Stimulated activated CD4-positive, alpha-beta T cell treated with anti-CD3 and anti-CD28 coated beads, TNF-alpha, amount 100 ng/mL, for 1 hour (primary cell): ENCODE measurements around the gene HSD11B1.

ENCODE experiments used
- DNase-seq, 3 donors: peaks; one replicate each; pipeline ENCODE4 v3.0.0-alpha.2; 2020; ENCODE audit warnings: low read depth in 3 of 3, low spot score in 1 of 3

The HSD11B1 gene

DNA sequence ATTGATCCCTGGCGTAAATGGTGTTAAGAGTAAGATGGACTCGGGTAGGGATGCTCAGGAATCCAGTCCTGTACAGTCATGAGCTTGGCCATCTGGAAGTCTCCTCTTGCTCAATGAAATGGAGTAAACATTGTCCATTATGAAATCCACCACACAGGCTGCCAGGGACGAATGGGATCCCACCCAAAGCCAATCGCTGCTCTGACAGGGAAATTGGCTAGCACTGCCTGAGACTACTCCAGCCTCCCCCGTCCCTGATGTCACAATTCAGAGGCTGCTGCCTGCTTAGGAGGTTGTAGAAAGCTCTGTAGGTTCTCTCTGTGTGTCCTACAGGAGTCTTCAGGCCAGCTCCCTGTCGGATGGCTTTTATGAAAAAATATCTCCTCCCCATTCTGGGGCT is at the start of gene HSD11B1:
Gene HSD11B1, plus strand, starts transcription at position 263 of the 400 bp plus-strand sequence. Its CDS starts 97 bp downstream, at position 360.
- no peak for DNase-seq

DNA sequence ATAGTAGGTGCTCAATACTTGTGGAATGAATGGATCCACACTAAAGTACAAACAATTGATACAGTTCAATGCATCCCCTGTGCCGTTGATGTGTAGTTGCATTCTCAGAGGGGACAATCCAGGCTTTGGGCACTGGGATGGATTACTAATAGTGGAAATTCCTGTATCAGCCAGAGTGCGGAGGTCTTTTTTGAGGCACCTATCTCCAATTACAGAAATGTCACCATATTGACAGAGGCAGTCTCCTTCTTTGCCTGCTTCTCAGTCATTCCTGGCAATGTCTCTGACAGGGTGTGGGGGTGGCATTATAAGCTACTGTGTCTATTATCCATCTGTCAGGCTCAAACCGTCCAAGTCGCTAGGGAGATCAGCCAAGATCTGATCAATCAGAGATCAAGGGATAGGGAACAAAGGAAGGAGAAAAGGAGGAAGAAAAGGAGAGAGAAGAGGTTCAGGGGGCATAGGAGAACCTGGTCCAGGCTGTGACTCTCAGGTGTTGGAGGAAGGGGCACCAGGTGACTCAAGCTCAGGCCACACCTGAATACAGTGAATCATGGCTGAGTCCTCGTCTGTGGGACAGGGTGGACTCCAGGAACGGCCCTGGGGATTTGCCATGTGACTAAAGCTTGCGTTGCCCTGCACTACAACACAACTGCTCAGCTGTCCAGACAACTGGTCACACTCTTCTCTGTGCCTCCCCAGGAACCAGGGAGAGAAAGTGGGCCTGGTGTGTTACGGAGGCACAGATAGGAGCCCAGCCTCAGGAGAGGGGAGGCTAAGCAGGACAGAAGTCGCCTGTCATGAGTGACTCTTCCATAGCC is 49.0 kb upstream of the HSD11B1 start:
- no peak for DNase-seq

DNA sequence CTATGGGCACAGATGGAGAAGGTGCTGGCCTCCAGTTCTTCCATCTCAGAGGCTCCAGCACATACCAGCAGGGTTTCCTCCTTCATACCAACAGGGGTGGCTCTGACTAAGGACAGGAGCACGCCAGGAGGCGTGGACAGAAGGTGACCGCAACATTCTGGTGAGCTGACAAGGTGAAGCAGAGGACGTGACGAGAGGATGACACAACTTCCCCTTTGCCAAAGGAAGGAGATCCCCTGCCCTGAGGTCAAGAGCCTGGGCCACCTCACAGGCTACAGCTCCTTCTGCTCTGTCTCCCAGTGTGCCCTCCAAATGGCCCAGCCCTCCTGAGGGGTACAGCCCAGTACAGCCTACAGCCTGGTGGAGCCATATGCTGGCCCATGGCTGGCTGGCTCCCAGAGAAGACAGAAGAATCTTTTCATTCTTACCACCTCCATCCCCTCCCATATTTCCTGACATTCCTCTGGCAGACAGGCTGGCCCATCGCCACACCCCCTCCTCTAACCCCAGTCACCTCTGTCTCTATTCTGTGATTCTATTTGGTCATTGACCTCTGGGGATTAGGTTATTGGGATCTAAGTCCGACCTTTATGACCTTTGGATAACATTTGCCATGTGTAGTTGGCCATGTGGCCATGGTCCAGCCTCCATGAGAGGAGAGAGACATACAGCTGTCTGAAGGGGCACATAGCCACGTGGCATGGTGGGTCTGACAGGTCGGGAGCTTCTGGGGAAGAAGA is 47.3 kb upstream of the HSD11B1 start:
- DNase-seq, result no peak

DNA sequence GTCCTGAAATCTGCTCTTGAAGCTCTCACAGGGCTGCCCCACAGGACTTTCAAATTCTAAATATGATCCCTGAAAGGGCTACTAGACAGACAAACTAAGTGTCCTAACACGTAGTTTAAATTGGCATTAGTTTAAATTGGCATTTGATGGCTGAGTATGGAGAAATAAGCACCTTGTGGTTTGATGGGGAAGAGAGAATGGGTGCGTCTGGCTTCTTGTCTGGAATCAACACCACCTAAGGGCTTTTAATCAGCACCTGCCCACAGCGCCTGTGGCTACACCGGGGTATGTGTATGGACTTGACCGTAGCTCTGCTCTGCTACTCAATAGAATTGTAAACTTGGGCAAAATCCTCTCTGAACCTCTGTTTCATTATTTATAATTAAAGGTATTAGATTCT is 46.7 kb upstream of the HSD11B1 start:
- DNase-seq, result no peak

DNA sequence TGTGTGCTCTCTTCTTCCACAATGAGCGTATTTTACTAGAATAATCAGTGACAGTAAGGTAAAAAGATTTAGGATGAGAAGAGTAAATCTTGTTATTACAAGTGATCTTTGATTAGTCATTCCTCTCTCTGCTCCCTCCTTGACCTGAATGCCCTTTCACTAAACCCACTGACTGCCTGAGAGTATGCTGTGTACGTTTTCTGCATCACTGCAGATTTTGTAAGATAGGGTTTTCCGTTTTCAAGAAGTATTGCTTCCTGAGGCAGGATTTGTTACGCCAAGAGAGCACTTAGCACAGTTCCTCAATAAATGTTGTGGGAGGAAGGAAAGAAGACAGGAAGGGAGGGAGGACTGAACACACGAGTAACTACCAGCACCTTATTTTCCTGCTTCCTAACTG is 44.7 kb upstream of the HSD11B1 start:
- no peak for DNase-seq

DNA sequence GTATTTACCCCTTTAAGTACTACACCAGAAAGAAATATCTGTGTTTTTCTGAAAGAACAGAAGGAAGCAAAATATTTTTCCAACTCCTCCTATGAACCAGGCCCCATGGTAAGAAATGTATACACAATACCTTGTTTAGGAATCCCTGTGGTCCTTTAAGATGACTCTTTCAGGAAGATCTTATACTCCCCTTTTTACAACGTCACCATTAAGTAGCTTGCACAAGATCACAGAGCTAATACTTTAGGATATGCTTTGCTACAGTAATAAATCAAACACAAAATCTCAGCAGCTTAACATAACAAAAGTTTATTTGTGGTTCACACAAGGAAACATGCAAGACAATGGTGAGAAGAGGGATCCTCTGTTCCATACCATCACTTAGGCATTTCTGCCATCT is 43.6 kb upstream of the HSD11B1 start:
- DNase-seq, result no peak

DNA sequence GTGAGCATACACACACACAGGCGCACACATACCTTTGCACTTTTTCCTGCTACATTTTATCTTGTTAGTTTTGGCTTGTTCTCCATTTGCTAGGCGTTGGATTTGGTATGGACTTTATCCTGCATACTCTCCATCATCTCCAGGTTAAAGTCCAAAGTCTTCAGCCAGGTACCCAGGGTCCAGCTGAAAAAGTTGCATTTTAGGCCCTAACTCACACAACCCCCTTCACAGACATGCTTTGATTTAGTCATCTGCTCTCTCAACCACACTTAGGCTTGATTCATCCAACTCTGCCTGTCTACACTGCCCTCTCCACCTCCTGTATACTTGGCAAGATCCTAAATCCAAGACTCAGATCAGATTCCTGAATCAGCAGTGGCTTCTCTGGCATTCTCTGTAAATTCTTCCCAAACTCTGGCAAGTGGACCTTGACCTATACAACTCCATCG is 41.7 kb upstream of the HSD11B1 start:
- no peak for DNase-seq

DNA sequence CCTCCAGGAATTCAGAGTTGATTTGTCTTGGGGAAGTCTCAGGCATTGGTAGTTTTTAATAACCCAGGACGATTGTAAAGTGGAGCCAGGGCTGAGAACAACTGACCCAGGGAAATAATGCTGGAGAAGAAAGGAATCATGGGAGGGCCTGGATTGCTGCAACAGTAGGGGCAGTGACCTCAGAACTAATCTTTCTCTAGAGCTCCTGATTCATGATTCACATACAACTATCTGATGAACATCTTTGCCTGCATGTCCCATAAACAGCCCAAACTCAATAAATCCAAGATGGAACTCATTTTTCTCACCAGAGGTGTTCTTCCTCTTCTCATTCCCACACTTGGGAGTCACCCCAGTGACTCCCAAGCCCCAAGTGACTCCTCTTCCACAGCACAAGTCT is 37.5 kb upstream of the HSD11B1 start:
- DNase-seq, result no peak

DNA sequence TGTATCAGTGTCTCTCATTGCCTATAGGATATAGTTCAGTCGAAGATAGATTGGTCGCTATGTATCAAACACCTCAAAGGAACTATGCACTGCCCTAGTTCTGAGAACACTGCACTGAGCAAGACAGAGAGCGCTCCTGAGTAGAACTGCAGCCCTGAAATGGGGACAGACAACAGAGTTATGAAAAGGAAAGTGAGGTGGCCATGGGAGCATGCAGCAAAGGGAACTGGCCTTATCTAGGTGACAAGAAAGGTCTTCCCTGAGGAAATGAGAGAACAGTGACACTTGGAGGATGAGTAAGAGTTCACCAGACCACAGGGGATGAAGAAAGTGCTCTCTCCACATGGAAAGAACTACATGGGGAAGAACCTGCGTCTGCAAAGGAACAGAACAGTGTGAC is 36.9 kb upstream of the HSD11B1 start:
- DNase-seq, result no peak

DNA sequence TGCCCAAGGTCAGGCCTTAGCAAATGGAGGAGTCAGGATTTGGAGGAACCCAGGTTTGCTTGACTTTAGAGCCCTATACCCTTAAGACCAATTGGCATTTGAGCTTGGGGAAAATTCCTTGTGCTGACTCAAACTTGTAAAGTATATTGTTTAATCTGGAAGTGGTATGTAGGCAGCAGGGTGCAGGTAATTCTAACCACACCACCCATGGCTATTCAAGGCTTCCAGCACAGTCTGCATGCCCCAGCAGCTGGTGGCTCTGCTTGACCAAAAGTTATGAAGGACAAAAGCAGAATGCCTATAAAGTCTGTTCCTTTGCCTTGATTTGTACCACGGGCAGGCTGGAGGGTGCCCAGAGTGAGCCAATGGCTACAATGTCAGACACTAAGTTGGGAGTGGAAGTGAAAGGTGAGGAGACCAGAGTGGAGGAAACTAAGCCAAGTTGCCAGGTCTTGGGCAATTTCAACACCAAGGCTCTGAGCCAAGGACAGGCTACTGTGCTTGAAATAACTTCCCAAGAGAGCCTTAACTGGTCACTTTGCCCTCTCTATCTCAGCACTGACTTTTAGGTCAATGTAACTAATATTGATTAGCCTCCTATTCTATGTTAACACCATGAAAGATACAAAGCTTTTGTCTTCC is 34.1 kb upstream of the HSD11B1 start:
- DNase-seq, result no peak

DNA sequence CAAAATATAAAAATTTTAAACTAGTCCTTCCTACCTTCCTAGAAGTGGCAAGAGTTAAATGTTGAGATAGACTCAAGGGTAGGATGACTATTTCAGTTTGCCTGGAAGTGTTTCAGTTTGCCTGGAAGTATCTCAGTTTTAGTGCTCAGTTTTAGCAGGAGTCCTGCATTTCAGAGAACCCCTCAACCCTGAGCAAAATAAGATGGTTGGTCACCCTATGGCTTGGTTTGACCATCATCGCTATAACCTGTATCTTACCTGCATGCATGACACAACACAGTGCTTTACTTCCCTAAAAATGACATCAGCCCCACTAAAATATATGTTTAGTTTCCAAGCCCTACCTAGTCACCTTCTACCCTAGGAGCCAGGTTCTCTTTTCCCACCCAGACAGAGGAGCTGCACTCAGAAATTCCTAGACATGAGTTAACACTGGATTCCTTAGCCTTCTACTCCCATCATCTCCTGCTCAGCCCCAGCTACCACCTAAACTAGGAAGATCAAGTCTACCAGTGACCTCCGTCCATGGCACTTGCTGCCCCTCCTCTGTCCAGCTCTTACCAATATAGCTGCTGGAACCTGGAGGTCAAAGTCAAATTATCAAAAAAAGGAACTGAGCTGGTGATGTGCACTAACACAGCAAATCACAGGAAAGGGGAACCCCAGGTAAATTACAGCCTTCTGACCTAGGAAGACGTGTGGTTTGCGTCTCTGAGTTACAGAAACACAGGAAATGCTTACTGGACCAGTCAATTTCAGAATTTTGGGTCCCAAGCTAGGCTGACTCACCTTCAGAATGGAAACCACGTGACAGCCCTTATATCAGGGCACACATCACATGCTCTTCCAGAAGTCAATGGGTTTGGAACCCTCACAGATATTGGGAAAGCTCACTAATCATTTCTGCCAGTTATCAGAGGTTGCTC is 31.7 kb upstream of the HSD11B1 start:
- no peak for DNase-seq

DNA sequence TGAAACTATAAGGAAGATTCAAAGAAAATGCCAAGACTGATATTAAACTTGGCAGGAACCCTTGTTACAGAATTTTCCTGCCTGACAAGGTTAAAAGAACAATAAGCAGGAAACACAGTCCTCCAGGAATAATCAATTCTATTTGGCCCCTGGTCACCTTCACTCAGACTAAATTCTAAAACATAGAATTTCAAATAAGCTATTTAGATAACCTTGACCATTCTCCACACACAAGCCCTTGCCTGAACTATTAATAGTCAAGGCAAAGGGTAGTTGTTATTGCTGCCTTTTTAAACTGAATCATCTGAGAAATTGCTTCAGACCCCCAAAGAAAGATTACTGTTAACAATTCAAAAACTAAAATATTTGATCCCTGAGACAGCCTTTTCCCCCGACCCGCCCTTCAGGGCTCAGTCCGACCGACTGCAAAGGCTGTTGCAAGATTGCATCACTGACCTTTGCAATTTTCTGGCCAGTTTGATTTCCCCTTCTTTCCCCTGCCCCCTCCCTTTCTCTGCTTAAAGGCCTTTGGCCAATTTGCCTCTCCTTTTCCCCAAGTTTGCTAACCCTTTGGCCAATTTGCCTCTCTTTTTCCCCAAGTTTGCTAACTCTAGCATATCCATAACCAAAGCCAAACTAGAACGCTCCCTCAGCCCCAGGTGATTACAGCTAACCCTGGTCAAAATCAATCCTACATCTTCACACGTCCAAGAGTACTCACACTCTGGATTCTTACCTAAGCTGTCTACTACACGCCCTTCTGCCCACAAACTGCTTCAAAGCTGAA is 30.8 kb upstream of the HSD11B1 start:
- no peak for DNase-seq

DNA sequence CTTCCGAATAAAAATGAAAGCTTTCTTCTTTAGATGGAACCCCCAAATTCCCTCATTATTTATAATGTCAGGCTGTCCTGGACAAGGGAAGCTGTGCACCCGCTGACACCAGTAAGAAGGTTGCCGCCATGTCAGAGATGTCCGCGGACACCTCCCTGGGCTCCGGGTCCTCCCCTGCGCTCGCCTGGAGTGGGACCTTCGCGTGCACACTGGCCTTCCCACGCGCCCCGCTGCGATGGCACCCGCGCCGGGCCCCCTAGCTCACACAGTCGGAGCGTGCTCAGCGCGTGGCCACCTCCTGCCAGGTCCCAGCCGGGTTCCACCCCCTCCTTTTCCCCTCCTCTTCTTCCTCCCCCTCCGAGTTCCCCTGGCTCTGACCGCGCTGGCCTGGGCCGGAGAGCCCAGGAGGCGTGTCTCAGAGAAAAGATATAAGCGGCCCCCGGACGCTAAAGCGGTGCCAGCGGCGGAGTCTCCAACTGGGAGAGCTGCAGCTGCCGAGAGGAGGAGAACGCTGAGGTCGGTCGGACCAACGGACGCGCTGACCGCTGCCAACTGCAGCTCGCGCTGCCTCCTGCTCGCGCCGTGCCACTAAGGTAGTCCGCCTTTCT is 29.6 kb upstream of the HSD11B1 start, which contains the start of gene G0S2:
Gene G0S2, plus strand, starts transcription at position 456 of the 608 bp plus-strand sequence. CDS start 273 bp downstream, outside the sequence.
- DNase-seq, result peak in 1 of 3 donors; percentile 6

DNA sequence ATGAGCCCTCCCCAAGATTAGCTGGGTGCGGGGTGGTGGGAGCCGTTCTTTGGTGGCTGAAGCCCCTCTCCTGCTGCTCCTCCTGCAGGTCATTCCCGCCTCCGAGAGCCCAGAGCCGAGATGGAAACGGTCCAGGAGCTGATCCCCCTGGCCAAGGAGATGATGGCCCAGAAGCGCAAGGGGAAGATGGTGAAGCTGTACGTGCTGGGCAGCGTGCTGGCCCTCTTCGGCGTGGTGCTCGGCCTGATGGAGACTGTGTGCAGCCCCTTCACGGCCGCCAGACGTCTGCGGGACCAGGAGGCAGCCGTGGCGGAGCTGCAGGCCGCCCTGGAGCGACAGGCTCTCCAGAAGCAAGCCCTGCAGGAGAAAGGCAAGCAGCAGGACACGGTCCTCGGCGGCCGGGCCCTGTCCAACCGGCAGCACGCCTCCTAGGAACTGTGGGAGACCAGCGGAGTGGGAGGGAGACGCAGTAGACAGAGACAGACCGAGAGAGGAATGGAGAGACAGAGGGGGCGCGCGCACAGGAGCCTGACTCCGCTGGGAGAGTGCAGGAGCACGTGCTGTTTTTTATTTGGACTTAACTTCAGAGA is 29.0 kb upstream of the HSD11B1 start:
- DNase-seq, result no peak

DNA sequence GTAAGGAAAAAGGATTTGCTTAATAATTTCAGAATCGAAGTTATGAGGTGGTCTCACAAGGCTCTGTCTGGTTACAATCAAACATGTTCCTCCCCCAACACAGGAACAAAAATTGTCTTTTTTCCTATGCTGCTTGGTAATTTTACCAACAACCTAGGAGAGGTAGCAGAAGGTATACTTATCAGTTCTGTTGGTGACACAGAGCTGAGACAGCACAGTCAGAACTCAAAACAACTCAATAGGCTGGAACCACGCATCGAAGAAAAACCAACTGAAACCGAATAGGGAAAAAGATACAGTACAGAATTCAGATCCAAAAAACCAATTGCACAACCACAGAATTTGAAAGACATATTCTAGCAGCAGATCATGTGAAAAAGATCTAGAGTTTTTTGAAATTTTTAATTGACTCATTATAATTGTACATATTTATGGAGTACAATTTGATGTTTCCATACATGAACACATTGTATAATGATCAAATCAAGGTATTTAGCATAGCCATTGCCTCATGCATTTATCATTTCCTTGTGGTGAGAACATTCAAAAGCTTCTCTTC is 25.6 kb upstream of the HSD11B1 start:
- DNase-seq, result no peak

DNA sequence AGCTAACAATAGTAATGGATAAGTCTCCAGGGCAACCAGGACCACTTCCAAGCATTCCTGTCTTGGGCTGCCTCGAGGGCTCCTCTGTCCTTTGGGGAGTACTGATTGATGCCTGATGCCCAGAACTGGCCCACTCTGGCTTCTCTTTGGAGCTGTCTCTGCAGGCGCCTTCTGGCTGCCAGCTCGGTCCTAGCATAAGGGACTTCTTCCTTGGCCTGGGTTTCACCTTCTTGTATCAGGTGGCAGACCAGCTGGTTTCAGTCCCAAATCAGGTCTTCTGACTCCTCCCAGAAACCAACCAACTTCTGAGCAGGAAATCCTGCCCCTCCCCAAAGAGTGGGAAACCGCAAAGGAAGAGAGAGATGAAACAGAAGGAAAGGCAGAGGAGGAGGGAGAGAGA is 18.8 kb upstream of the HSD11B1 start:
- DNase-seq, result no peak

DNA sequence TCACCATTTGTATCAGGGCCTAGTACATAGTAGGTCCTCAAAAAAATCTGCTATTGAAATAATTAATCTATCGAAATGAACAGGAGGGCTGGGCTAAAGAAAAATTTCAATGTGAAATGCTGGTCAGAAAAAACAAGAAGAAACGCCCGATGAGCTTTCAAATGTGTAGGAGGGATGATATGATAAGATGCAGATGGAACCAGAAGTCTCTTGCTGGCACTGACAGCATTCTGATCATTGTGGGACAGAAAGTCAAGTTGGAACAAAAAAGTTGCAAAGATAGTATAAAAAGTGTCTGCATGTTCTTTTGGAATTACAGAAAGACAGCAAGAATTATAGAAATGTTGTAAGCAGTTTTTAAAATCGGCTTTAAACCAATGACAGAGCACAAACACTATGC is 18.3 kb upstream of the HSD11B1 start:
- no peak for DNase-seq

DNA sequence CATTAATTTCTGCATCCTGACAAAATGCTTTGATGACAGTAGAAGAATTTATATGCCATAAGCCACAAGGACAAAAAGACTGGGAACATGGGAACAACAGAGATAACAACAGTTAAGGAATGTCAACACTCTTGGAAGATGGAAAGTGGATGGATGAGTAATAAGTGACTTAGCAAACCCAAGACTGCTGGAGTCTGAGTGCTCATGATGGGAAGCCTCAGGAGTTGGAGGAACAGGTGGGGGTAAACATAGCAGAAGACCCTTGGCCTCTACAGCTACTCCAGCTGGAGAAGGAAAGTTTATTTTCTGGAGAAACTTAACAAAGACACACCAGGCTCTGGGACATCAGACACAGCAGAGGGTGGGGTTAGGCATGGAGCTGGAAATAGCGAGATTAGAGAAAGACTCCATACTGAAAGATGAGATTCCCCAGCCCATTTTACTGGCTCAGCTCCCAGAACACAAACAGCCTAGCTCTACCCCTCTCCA is 15.9 kb upstream of the HSD11B1 start:
- DNase-seq, result no peak

DNA sequence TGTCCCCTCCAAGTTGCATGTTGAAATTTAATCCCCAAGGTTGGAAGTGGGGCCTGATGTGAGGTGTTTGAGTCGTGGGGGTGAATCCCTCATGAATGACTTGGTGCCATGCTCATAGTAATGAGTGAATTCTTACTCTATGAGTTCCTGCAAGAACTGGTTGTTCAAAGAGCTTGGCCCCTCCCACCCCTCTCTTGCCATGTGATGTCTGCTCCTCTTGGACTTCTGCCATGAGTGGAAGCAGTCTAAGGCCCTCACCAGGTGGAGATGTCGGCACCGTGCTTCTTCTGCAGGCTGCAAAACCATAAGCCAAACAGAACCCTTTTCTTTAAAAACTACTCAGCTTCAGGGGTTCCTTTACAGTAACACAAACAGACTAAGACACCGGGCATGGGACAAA is 15.2 kb upstream of the HSD11B1 start:
- no peak for DNase-seq
